HepG2 (cell line): ENCODE data around the gene NOP9. TPM values are rescaled to one million over a fixed set of nuclear protein-coding genes. Genes with fewer than 3 reads are reported as not detected.

ENCODE experiments used
- CBFB ChIP-seq: sonication (generic); formaldehyde crosslinking; IDR thresholded peaks from 2 replicates; pipeline ENCODE4 v1.4.0; 2020; ENCODE audit warnings: missing genetic modification reagents
- HMG20A ChIP-seq: IDR thresholded peaks from 2 replicates; pipeline ENCODE4 v1.6.1; 2016; ENCODE audit warnings: borderline replicate concordance
- IKZF1 ChIP-seq: fragments of 450-650 bp; IDR thresholded peaks from 2 replicates; pipeline ENCODE4 v1.7.1; 2016
- NFATC3 ChIP-seq: sonication (generic); formaldehyde crosslinking; IDR thresholded peaks from 2 replicates; pipeline ENCODE4 v1.5.1; 2020; ENCODE audit warnings: mild to moderate bottlenecking, missing genetic modification reagents
- NPAS2 ChIP-seq: sonication (generic); formaldehyde crosslinking; IDR thresholded peaks from 2 replicates; pipeline ENCODE4 v1.8.0; 2022; ENCODE audit warnings: mild to moderate bottlenecking, missing genetic modification reagents, borderline replicate concordance
- POLR2G ChIP-seq: fragments of 200-400 bp; formaldehyde crosslinking; IDR thresholded peaks from 2 replicates; pipeline ENCODE4 v1.6.1; 2018; ENCODE audit warnings: mild to moderate bottlenecking, low read depth, low read length, moderate library complexity
- PRDM10 ChIP-seq: sonication (generic); formaldehyde crosslinking; IDR thresholded peaks from 2 replicates; pipeline ENCODE4 v1.4.0; 2020; ENCODE audit warnings: low read depth, missing genetic modification reagents
- SMARCE1 ChIP-seq: fragments of 450-650 bp; IDR thresholded peaks from 2 replicates; pipeline ENCODE4 v1.6.1; 2017; ENCODE audit warnings: borderline replicate concordance
- SP140L ChIP-seq: sonication (generic); formaldehyde crosslinking; IDR thresholded peaks from 2 replicates; pipeline ENCODE4 v1.4.0; 2020; ENCODE audit warnings: missing genetic modification reagents, borderline replicate concordance
- TMF1 ChIP-seq: sonication (generic); formaldehyde crosslinking; IDR thresholded peaks from 2 replicates; pipeline ENCODE4 v1.8.1; 2022; ENCODE audit warnings: low read depth, missing genetic modification reagents
- TSC22D2 ChIP-seq: sonication (generic); formaldehyde crosslinking; IDR thresholded peaks from 2 replicates; pipeline ENCODE4 v1.5.1; 2020; ENCODE audit warnings: missing genetic modification reagents, mild to moderate bottlenecking, borderline replicate concordance
- ZFP1 ChIP-seq: IDR thresholded peaks from 2 replicates; pipeline ENCODE4 v1.6.1; 2016
- ZNF329 ChIP-seq: sonication (generic); formaldehyde crosslinking; IDR thresholded peaks from 2 replicates; pipeline ENCODE4 v1.9.0; 2021; ENCODE audit warnings: low read depth, mild to moderate bottlenecking, missing genetic modification reagents
- ZNF446 ChIP-seq: sonication (generic); formaldehyde crosslinking; IDR thresholded peaks from 2 replicates; pipeline ENCODE4 v1.5.0; 2020; ENCODE audit warnings: mild to moderate bottlenecking, missing genetic modification reagents
- ZNF503 ChIP-seq: sonication (generic); formaldehyde crosslinking; IDR thresholded peaks from 2 replicates; pipeline ENCODE4 v1.4.0; 2020; ENCODE audit warnings: missing genetic modification reagents
- ZNF563 ChIP-seq: sonication (generic); formaldehyde crosslinking; IDR thresholded peaks from 2 replicates; pipeline ENCODE4 v1.8.0; 2022; ENCODE audit warnings: mild to moderate bottlenecking, moderate library complexity, missing genetic modification reagents
- ZNF576 ChIP-seq: sonication (generic); formaldehyde crosslinking; IDR thresholded peaks from 2 replicates; pipeline ENCODE4 v1.4.0; 2020; ENCODE audit warnings: mild to moderate bottlenecking, missing genetic modification reagents
- ZNF75D ChIP-seq: sonication (generic); formaldehyde crosslinking; IDR thresholded peaks from 2 replicates; pipeline ENCODE4 v1.8.1; 2023; ENCODE audit warnings: missing genetic modification reagents, mild to moderate bottlenecking, borderline replicate concordance
- ZNF772 ChIP-seq: sonication (generic); formaldehyde crosslinking; IDR thresholded peaks from 2 replicates; pipeline ENCODE4 v1.5.0; 2020; ENCODE audit warnings: mild to moderate bottlenecking, missing genetic modification reagents
- polyA plus RNA-seq, 8 experiments: library from polyadenylated mRNA; depleted of rRNA in 3 of 8; stranded (reverse) in 7 of 8; unstranded in 1 of 8; fragments of >200 nt; fragmentation: Illumina TruSeq in 4 of 8; extraction: Trizol in 4 of 8; gene quantifications; 2 replicates each; pipeline versions ENCODE4 v1.2.1 to v1.2.3, GENCODE V29; 2011 to 2016; ENCODE audit warnings: low read depth in 4 of 8, missing spikeins in 1 of 8, mixed read lengths in 1 of 8; ENCODE audit not compliant: insufficient read depth in 1 of 8
- total RNA-seq, 5 experiments: library from RNA; depleted of rRNA; stranded (reverse); fragments of >200 nt; fragmentation: Illumina TruSeq; extraction: Trizol; gene quantifications; 2 replicates each; pipeline ENCODE4 v1.2.3, GENCODE V29; 2016; ENCODE audit warnings: low read depth in 1 of 5
- TF ChIP-seq, protein P1 (sequence below): sonication (generic); formaldehyde crosslinking; IDR thresholded peaks from 2 replicates; pipeline ENCODE4 v1.8.0; 2022; ENCODE audit warnings: missing genetic modification reagents, mild to moderate bottlenecking, inconsistent platforms, borderline replicate concordance
- TF ChIP-seq, protein P2 (sequence below): sonication (generic); formaldehyde crosslinking; IDR thresholded peaks from 2 replicates; pipeline ENCODE4 v1.4.0; 2020; ENCODE audit warnings: missing genetic modification reagents, mild to moderate bottlenecking, borderline replicate concordance

NOP9 gene
- total and polyA plus RNA-seq, 2 of the 13 experiments (the other 11 are each of a cell fraction or from before 2014, with no cell fraction given): 24.5 to 61.6 TPM

- no peak for TF ChIP-seq ZNF329 (CRISPR knock-in tag)
- no peak for TF ChIP-seq ZFP1 (CRISPR knock-in tag)
- TF ChIP-seq ZNF75D (CRISPR knock-in tag): no peak
- no peak for TF ChIP-seq NPAS2 (CRISPR knock-in tag)
- TF ChIP-seq, protein P1, sequence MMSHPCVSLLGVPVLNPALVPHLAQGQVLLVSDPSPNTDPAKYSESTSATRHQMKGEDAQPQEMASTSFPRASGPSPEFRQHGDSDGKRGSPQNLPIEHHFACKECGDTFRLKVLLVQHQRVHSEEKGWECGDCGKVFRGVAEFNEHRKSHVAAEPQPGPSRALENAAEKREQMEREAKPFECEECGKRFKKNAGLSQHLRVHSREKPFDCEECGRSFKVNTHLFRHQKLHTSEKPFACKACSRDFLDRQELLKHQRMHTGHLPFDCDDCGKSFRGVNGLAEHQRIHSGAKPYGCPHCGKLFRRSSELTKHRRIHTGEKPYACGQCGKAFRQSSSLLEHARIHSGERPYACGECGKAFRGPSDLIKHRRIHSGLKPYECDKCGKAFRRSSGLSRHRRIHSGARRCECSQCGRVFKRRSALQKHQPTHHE: no peak
- no peak for TF ChIP-seq SMARCE1
- peak; percentile 68; the same call in 1 of the 2 replicates for TF ChIP-seq IKZF1
- TF ChIP-seq ZNF446: no peak
- 0 out of 2 replicates have a peak, but pooled peaks have one; percentile 37 for TF ChIP-seq POLR2G
- no peak for TF ChIP-seq CBFB
- TF ChIP-seq ZNF772: no peak
- TF ChIP-seq PRDM10: no peak
- TF ChIP-seq ZNF576: peak; percentile 17; the same call in 1 of the 2 replicates
- TF ChIP-seq, protein P2, sequence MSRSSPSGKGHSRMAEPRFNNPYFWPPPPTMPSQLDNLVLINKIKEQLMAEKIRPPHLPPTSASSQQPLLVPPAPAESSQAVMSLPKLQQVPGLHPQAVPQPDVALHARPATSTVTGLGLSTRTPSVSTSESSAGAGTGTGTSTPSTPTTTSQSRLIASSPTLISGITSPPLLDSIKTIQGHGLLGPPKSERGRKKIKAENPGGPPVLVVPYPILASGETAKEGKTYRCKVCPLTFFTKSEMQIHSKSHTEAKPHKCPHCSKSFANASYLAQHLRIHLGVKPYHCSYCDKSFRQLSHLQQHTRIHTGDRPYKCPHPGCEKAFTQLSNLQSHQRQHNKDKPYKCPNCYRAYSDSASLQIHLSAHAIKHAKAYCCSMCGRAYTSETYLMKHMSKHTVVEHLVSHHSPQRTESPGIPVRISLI (CRISPR knock-in tag): no peak
- no peak for TF ChIP-seq SP140L (CRISPR knock-in tag)
- TF ChIP-seq TMF1 (CRISPR knock-in tag): no peak
- no peak for TF ChIP-seq ZNF503
- TF ChIP-seq HMG20A (CRISPR knock-in tag): no peak
- TF ChIP-seq TSC22D2: 0 out of 2 replicates have a peak, but pooled peaks have one; percentile 2
- TF ChIP-seq NFATC3 (CRISPR knock-in tag): no peak
- no peak for TF ChIP-seq ZNF563 (CRISPR knock-in tag)
Observed at GRCh38 chr14:24314377-24315193, 14.9 kb downstream of the NOP9 start (continued).
